Activated T-cell treated with anti-CD3 and anti-CD28 coated beads for 4 hours (primary cell): Measurements from ENCODE around the gene TEX29.

Source experiments
- DNase-seq: peaks from one replicate; pipeline ENCODE4 v3.0.0-alpha.2; 2020

TEX29 gene

DNA sequence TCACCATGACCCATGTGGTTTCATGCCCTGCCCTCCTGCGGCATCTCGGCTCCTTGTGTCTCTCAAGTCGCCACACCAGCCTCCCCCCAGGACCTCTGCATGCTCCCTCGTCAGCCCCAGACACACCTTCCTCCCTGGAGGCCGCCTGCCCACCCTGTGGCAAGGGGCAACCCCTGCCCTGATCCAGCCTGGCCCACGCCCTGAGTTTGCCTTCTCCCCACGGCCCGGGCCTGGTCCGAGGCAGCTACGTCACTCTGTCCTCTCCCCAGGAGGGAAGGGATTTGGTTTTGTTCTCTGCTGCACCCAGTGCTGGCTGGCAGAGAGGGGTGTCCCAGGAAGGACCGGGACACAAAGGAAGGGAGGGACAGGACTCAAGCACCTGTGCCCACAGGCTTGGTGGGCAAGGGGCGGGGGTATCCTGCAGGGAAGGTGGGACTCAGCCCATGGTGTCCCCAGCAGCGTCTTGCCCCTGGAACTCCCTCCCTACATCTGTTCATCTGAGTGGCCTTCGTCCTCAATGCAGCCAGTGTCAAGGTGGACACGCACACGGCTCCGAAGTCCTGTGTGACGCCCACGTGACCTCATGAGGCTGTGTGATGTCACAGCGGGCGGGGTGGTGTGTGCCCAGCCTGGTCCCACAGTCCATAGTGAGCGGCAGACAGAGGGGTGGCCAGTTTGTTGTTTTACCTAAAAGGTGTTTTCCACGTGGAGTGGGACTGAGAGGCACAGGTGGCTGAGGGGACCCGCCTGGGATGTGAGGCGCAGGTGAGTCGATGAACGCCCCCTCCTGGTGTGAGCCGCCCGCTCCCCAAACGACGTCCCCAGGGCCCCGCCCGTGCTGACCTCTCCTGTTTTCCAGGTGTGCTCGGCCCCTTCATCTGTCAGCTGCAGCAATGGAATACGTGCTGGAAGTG lies at the start of gene TEX29:
Gene TEX29 (plus strand): TSS at position 645 of the 914 bp plus-strand sequence. CDS start 249 bp downstream, at position 894.
- DNase-seq, result no peak

DNA sequence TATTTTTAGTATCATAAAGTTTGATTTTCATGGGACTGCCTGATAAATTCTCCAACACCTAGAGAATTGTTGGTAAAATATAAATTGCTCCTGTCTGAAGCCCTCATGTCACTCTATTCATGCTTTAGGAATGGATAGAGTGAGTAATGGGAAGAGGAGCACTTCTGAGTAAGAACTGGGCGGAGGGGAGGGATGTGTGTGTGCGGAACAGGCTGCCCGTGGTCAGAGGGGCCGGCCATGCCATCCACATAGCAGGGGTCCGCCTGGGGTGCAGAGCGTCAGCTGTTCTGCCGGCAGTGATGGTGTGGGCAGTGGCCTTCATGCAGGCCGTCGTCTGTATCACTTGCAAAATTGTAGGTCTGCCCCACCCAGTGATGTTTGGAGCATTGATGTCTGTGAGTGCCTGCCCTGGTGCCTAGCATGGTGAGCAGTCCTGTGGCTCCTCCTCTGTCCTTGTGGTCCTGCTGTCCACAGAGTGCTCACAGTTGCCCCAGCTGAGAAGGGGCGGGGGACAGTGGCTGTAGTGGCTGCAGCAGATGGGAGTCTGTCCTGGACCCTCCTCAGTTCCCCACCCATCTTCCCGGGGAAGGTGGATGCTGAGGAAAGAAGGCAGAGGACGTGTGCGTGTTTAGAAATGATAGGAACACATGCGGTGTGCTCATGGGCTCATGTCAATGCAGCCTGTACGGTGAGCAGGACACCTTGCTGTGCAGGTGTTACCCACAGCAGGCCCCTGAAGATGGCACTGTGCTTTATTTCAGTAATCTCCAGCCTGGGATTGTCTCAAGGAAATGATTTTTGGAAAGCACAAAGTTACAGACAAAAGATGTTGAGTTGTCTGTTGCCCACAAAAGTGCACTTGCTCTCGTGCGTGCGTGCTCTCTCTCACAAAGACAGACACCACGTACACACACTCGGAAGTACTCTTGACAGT lies 49.4 kb upstream of the TEX29 start:
- no peak for DNase-seq

DNA sequence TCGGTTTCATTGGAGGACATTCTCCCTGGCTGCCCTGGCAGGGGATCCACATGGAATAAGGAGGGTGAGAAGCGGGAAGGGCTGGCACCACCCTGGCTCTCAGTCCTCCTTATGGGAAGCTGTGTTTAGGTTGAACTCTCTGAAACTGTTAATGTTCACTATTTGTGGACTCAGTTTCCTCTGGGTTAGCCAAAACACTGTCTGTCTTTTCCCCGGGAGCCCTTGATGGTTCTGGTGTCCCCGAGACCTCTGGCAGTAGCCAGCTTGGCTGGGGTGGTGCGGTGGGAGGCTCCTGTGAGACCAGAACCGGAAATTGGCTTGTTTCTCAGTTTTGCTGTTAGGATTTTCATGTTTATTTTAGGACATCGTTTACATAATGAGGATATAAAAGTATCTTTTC lies 48.3 kb upstream of the TEX29 start:
- no peak for DNase-seq

DNA sequence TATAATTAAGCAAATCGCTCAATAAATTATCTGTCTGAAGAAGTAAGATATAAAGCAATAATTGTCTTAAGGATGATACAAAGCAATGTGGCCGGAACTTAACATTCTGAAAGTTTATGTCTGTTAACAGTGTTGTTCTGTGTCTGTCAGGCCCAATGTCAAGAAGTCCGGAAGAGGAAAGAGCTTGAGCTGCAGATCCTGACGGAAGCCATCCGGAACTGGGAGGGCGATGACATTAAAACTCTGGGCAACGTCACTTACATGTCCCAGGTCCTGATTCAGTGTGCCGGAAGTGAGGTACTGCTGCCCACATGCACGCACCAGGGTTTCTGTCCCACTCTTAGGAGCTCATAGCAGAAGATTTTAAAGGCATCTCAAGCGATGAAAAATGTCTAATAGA lies 45.1 kb upstream of the TEX29 start:
- no peak for DNase-seq

DNA sequence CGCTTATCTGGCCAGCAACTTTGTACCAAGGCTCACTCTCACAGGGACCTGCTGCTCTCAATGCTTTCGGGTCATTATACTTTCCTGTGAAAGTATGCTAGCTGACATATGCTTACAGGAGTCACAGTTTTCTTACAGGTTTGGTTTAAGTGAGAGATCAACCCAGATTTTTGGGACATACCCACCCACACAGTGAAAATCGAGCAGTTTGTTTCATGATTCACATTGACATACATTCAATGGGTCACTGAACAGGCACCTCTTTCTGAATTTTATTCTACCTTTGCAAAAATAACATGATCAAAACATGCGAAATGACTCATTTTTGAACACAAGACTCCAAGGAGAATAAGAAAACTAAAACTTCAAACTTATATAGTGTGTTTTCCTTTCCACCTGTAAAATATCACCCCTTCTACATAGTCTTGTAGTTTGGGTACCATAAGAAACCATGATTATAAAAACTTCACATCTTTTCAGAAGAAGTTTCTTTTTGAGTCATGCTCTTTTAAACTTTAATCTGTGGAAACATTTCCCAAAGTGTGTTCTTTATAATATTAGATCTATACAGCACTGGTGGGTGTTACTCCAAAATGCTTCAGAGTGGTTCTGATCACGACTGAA lies 44.3 kb upstream of the TEX29 start:
- no peak for DNase-seq

DNA sequence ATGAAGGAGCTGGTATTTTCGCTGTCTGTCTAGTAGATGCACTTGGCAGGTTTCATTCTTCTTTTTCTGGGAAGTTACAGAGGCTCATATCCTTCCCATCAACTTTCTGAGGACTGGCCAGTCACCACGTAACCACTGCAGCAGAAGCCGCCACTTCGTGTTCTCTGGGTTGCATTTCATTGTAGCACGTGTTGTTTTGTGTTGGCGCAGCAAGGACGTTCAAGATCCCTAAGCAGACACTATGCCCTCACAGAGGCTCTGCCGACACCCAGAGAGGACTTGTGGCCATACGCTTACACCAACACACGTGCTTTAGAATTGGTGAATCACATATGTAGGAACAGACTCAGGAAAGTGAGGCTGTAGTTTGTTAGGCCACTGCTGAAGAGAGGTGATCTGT lies 42.2 kb upstream of the TEX29 start:
- DNase-seq, result no peak

DNA sequence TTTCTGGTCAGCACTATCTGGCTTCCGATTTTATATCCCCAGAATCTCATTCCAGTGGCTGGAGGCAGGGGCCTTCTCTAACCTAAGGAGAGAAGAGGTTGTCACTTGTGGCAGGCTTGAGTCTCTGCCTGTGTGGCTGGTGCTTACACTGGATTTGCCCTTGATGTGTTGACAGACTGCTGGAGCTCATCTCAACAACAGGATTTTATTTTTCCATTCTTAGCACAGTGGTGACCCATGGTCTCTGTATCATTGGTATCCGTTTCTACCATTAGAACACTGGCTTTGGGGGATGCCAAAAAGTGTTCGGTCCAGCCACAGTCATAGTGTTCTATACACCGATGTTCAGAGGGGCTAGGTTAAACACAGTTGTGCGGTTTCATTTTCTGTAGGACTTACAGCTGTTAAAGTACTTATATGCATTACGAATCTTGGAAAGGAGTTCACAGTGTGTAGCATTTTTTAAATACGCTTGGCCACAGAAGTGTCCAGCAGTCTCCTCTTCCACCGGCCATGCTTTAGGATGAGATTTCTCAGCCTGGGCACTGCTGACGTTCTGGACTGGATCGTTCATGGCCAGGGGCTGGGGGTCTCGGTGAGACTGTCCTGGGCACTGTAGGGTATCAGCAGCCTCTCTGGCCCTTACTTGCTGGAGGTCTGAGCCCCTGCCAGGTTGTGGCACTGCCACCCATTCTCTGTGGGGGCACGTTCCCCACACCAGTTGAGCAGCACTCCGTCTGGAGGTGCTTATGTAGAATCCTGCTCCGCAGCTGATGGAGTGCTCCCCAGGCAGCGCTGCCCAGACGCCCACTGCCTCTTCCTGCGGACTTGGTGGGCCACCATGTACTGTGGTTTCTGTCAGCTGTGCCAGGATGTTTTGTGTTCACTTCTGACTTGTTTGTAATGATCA lies 41.4 kb upstream of the TEX29 start:
- DNase-seq, result no peak

DNA sequence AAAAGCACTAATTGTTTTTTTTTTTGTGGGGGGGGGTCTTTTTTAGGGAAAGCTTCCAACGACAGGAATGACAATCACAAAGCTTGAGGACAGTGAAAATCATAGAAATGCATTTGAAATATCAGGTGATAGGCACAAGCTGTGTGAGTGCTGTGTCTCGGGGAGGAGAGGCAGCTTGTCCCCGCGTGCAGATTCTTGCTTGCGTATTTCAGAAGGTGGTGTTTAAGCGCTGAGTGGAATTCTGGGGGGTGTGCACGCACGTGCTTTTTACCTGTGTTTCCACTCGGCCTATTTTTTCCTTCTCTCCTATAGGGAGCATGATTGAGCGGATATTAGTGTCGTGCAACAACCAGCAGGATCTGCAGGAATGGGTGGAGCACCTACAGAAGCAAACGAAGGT lies 40.2 kb upstream of the TEX29 start:
- DNase-seq, result no peak

DNA sequence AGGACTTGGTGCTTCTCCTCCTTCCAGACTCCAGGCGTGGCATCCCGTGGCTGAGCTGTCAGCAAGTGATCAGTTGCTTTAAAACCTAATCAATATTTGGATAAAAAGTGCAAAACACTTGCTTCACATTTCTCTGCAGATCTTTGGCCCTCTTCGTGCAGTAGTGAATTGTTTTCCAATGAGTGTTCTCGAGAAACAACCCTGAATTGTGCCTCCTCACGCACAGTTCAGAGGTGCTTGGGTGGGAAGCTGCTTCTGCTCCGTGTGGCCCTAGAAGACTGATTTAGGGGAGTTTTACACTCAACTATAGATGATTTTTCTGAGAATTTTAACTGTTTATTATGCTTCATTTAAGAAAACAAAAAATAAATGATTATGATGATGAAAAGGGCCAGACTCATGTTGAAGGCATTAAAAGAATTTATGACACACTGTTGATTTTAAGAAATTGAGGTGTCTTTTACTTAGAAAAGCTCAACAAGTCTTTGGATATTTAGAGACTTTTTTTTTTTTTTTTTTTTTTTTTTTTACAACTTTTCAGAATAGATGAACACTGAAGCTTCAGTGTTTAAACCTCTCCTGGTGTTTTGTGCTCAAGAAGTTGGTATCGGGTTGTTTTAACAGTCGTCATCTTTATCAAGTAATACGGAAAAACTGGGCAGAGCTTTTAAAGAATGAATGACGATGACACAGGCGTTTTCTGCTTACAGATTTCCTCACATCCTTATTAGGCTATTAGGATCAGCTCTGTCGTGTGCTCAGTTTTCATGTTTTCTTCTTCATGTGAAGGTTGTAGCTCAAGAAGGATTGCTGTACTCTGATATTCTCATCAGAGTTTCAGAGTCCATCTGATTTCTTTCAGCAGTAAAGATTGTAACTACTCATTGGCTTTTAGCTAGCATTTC lies 39.5 kb upstream of the TEX29 start:
- DNase-seq, result no peak

DNA sequence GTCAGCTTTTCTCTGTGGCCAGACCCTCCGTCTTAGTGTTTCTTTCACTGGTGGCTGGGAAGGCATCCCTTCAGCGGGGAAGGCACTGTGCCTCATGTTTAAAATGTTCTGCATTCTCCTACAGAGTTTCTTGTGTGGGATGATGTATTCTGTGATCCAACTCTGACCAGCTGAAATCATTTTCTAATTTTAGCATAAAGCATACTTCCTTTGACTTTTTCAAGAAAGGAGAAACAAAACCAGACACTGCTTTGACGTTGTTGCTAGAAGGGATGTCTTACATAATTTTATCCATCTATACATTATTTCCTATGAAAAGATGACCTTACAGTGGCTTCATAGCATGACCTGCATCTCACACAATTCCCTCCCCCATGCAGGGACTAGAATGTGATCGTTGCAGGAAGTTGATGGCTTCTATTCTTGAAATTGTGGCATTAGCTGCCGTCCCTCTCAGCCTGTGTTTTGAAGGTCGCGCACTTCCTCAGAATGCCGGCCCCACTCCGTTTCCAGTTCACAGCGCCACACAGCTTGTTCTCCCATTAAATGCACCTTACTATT lies 38.6 kb upstream of the TEX29 start:
- DNase-seq, result no peak

DNA sequence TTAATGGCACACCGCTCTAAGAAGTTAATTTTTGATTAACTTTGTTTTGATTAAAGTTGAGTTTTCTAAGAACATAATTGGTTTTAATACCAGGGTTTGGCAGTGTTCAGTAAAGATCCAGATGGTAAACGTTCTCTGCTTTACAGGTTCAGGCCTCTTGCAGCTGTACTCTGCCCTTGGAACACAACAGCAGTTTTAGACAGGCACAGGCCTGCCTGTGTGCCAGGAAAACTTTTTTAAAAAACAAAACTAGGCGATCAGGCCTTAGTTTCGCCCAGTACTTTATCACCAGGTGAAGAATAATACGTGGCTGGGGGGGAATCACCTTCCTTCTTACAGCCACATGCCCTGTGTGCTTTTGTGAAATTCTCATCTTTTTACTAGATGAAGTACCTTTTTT lies 38.0 kb upstream of the TEX29 start:
- DNase-seq, result no peak

DNA sequence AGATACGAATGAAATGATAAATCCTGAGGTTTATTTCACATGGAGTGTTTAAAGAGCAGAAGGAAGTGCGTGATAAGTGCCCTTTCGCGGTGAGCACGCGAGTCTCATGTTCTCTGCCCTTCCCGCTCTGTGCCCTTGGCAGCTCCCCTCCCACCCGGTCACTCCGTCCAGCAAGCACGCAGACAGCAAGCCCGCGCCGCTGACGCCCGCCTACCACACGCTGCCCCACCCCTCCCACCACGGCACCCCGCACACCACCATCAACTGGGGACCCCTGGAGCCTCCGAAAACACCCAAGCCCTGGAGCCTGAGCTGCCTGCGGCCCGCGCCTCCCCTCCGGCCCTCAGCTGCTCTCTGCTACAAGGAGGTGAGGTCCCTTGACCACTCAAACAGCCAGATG lies 37.4 kb upstream of the TEX29 start:
- DNase-seq, result no peak

DNA sequence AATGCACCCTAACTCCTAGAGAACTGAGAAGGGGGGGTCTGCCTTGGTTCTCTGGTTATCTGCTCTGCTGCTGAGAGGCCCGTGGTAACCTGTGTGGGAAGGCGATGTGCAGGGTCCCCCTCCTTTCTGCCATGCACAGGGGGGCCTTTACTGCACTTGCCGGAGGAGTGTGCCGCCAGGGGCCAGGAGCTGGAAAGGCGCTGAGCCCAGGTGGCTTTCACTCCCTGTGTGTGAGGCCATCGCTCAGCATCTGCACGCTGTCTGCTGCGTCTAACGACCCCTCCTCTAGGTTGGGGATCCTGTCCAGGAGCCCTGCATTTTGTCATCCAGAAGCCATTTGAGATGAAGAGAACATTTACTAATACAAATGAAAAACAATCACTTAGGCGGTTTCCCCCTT lies 37.0 kb upstream of the TEX29 start:
- DNase-seq, result no peak

DNA sequence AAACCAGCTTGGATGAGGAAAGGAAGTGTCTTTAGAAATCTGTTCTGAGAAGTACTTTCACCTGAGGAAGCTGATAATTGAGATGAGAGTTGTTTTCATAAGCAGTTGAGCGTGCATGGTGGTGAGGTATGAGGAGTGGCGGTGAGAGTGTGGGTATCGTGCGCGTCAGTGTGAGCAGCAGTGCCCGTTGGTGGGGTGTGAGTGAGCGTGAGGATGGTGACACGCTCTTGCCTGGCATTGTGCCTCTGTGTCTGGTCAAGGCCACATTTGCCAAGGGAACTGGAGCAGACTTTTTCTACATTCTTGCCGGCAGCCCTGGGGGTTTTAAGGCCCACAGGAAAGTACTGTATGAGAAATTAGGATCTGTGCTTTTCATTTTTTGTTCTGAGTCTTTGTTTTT lies 36.5 kb upstream of the TEX29 start:
- DNase-seq, result no peak

DNA sequence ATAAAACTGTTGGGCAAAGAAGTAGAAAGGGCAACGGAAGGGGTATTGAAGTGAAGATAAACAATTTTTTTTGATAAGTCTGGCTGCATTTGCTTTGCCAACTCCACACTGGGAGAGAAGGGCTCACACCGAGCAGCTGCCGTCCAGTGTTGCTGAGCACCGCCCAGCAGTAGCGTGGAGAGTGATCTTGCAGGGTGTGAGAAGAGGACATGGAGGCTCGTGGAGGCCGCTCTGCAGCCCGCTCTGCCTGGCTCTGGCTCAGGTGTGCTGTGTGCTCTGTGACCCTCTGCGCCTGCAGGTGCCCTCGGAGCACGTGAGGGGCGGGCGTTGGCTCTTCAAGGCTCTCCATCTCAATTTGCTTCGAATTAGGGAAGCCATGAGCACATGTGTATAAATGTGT lies 35.9 kb upstream of the TEX29 start:
- no peak for DNase-seq

DNA sequence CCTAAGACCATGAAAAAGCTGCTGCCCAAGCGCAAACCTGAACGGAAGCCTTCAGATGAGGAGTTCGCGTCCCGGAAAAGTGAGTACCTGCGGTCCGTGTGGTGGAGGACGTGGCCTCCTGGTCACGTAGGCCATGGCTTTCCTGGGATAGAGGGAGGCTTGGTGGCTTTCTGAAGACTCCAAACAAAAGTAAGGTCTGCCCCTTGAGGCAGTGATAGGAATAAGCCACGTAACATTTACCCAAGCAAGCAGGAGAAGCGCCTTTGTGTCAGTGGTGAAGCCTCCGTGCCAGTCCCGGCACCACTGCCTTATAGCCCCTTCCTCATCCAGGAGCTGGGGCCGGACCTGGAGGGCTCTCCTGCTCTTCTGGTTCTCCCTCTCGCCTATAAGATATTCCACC lies 34.3 kb upstream of the TEX29 start:
- DNase-seq, result no peak

DNA sequence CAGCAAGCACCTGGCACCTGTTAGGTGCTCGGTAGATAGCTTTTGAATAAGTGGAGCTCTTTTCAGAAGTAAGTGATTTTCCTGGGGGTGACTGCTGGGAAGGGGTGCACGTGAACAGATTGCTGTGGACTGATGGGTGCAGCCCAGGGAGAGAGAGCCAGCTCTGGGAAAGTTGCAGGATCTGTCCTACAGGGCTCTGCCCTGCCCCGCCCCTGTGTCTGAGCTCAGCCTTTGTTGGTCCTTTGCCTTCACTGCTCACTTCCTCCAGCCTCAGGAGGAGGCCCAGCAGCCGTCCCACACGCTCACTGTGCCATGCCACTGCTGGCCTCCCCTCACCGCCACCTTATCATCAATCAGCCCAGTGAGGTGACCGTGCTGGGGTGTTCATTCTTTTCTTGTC lies 33.7 kb upstream of the TEX29 start:
- no peak for DNase-seq

DNA sequence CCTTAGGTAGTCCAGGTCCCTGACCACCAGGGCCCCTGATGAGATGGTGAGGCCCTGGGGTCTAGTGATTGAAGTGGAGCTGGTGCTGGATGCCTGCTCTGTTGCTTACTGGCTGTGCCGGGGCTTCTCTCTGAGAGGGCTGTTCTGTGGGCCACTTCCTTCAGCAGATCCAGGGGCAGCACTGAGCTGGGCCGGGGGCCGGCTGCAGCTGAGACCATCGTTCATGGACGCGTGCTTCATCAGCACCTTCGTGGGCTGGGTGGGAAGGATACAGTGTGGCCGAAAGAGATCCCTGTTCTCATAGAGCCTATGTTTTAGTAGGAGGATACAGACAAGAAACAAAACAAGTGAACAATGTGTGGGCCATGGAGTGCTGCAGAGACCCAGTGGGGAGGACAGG lies 33.2 kb upstream of the TEX29 start:
- no peak for DNase-seq

DNA sequence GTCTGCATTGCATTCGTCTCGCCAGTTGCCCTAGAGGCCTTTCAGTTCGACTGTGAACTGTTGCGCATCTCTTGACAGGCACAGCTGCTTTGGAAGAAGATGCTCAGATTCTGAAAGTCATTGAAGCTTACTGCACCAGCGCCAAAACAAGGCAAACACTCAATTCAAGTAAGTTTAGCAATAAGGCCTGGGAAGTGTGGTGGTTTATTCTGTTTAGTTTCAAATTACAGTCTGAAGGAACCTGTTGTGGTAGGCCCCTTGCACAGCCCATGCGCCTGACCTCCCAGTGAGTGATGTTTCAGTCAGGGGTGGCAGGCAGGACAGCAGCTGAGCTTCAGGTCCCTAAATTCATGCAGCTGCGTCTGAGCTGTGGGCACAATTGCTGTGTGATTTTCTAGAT lies 32.2 kb upstream of the TEX29 start:
- DNase-seq, result no peak

DNA sequence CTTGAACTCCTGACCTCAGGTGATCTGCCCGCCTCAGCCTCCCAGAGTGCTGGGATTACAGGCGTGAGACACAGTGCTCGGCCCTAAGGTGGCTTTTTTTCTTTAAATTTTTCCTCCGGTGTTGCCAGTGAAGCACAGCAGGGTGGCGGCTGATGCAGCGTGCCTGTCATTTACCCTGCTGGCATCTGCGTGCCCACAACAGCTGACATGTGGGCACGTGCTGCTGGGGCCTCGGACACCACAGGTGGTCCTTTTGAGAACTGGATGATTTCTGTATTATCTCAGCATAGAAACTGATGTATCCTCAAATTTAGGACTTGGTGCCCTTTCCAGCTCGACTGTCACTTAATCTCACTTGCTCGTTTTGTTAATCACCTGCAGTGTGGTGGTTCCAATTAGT lies 31.2 kb upstream of the TEX29 start:
- DNase-seq, result no peak

DNA sequence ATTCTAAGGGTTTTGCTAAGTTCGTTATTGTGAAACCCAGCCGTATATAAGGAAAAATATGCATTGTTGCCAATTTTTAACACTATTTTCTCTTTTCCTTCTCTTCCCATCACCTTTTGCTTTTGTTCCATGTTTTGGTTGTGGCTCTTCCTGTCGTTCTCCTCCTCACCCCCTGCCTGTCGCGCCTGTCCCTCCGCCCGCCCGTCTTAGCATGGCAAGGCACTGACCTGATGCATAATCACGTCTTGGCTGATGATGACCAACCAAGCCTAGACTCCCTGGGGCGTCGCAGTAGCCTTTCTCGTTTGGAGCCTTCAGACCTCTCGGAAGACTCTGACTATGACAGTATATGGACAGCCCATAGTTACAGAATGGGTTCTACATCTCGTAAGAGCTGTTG lies 28.5 kb upstream of the TEX29 start:
- DNase-seq, result no peak
